Urinary bladder (tissue), 4 donors: ENCODE measurements around the gene SELL. TPM values are rescaled to one million over a fixed set of nuclear protein-coding genes. Genes with fewer than 3 reads are reported as not detected.
"Not testable (repeated sequence)": the region's sequence is repeated elsewhere in the genome, so short reads cannot be mapped to it uniquely, and the experiment has no call there.

Experiments used
- DNase-seq: peaks from one replicate; pipeline ENCODE4 v3.0.0-alpha.2; 2015; ENCODE audit errors: extremely low spot score
- H3K27ac ChIP-seq: one replicate; pipeline ENCODE4 v1.5.1; 2013; ENCODE audit warnings: low read depth, mild to moderate bottlenecking, moderate library complexity
- H3K36me3 ChIP-seq: one replicate; pipeline ENCODE4 v1.6.1; 2013; ENCODE audit warnings: mild to moderate bottlenecking, moderate library complexity; ENCODE audit not compliant: insufficient read depth
- H3K4me1 ChIP-seq: one replicate; pipeline ENCODE4 v1.6.1; 2013; ENCODE audit warnings: mild to moderate bottlenecking, moderate library complexity; ENCODE audit not compliant: insufficient read depth
- H3K4me3 ChIP-seq: one replicate; pipeline ENCODE4 v1.5.1; 2013; ENCODE audit warnings: low read depth, low read length
- WGBS: extraction: QIAGEN DNeasy Blood & Tissue Kit; methylation state at CpG from one replicate; pipeline ENCODE4 v1.1.7; 2013; 5-methylcytosine and 5-hydroxymethylcytosine counted together
- polyA plus RNA-seq: library from polyadenylated mRNA; stranded (reverse); fragments of 200-250 nt; gene quantifications from one replicate; pipeline ENCODE4 v1.2.3, GENCODE V29; 2013
- total RNA-seq: library from RNA; depleted of rRNA; stranded (reverse); fragments of >200 nt; gene quantifications from one replicate; pipeline ENCODE4 v1.2.3, GENCODE V29; 2014
- donor health status: healthy with polysubstance abuse.
- donor health status: healthy.

The SELL gene
- total and polyA plus RNA-seq, 2 donors = 2.2 to 5.1 TPM

DNA sequence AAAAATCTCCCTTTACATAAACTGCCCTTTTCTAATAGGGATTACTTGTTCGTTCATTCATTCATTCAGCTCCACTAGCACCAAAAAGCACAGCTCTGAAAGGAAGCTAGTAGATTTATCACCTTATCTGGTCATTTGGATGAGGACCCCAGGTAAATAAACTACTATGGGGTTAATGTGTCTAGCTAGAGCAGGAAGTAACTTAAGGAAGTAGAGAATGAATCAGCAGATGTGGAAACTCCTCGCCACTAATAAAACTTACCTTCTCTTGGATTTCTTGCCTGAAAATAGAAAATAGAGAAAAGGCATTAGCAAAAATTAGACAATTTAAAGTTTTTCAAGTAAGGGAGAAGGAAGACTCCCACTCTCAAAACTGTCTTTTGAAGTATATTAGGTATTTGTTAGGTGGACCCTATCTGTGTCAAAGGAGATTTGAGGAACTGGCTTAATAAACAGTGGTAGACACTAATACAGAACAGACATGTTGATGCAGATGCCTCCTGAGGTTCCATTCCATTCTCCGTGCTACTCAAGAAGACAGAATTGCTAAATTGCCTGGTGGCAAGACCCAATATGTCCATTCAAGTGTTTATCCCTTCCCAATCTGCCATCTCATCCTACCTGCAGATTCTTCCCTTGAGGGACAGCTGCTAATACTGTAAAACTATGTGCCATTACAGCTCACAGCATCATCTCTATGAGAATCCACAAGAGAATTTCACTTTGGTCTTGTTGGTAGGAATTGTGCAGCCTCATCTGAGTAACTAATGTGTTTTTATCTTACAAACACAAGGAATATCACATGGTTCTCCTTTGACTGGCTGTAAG is 14.9 kb downstream of the SELL start:
- no peak overlapping the region for H3K27ac ChIP-seq
- no peak overlapping the region for H3K4me3 ChIP-seq
- WGBS = 64% methylated on average over 3 of the region's 3 CpGs
- H3K36me3 ChIP-seq = no peaks in the 10 kb centered on the region
- no peaks in the 10 kb centered on the region for H3K4me1 ChIP-seq
- DNase-seq = no peak

DNA sequence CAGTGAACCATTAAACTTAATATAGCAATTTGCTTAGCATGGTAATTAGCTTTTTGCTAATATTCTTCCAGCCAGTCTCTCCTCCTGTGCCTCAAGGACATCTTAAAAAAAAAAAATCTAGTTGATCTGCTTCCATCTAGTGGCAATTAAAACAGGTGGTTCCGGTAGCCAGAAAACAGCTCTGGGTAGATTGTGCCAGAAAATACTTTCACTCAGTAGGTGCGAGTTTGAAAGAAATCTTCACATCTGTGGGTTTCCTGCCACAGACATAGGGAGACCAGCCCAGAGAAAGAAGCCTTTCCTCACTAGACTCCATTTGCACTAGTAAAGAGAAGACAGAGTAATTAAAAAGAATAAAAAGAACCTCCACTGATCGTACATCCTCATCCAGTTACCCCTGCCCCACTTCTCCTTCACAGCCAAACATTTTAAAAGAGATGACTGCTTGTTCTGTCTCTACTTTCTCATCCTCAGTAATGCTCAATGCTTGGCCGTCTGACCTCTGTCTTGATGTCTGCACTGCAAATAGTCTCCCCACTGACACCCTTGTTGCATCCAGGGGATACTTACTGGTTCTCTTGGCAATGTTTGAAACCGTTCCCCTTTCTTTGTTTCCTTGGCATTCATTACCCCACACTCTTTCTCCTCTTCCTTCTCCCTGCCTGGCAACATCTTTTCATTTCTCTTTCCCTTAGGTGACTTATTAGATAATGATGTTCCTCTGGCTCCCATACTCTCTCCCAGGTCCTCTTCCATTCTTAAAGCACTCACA is 16.9 kb downstream of the SELL start:
- no peak for DNase-seq
- 64% methylated on average over 5 of the region's 5 CpGs for WGBS
- Histone ChIP-seq H3K36me3 (no peaks in the 10 kb centered on the region), H3K27ac (no peak overlapping the region), H3K4me1 (no peaks in the 10 kb centered on the region), H3K4me3 (no peak overlapping the region)

DNA sequence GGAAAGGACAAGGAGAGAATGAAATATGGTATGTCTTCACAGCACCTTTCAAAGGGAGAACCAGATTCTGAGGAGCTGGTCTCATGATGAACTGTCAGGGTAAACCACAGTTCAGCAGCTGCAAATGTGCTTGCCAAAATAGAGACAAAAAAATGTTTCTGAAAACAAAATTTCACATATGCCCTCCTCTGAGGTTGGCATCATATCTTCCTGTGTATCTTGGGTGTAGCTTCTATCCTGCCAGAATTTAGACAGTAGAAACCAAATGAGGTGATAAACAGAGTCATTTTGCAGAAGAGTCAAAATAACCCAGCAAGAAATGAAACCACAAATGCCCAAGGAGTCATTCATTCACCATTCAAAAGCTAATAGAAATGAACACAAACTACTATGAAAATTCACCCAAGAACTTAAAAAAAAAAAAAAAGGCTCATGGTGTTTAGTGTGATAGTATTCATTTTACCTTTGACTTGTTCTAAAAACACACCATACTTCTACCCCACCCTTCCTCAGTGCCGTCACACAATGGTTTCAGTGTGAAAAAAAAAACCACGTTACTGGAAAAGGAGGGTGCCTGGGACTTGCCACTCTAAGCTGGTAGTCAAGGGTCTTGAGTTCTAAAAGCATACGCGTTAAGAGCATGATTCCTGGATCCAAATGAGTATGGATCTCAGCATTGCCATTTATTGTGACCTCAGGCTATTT is 18.5 kb downstream of the SELL start:
- no peaks in the 10 kb centered on the region for H3K4me1 ChIP-seq
- H3K27ac ChIP-seq = no peak overlapping the region
- 77% methylated on average over 4 of the region's 4 CpGs for WGBS
- no peak for DNase-seq
- H3K36me3 ChIP-seq = no peaks in the 10 kb centered on the region
- no peak overlapping the region for H3K4me3 ChIP-seq

GRCh38 chr1:169690489-169690888 is 20.9 kb downstream of the SELL start:
- no peak for DNase-seq
- H3K4me3 ChIP-seq = no peak overlapping the region
- H3K27ac ChIP-seq = no peak overlapping the region
- no peaks in the 10 kb centered on the region for H3K36me3 ChIP-seq
- no peaks in the 10 kb centered on the region for H3K4me1 ChIP-seq

GRCh38 chr1:169689395-169689794 is 22.0 kb downstream of the SELL start:
- Histone ChIP-seq H3K4me3 (no peak overlapping the region), H3K4me1 (no peaks in the 10 kb centered on the region), H3K27ac (no peak overlapping the region), H3K36me3 (no peaks in the 10 kb centered on the region)
- no peak for DNase-seq
- 43% methylated on average over 2 of the region's 2 CpGs for WGBS

GRCh38 chr1:169688377-169688776 is 23.0 kb downstream of the SELL start:
- H3K4me1 ChIP-seq, H3K4me3 ChIP-seq, DNase-seq, H3K36me3 ChIP-seq, H3K27ac ChIP-seq: not testable (repeated sequence)
- WGBS = 94% methylated on average over 5 of the region's 5 CpGs

DNA sequence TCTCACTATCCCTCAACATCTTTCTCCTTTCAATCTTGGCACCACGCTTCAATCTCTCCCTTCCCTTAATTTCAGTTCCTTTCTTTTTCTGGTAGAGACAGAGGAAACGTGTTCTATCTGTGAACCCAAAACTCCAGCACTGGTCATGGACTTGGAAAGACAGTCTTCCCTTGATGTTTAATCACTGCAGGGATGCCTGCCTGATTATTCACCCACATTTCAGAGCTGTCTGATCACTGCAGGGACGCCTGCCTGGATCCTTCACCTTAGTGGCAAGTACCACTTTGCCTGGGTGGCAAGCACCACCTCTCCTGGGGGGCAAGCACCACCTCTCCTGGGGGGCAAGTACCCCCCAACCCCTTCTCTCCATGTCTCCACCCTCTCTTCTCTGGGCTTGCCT is 27.8 kb downstream of the SELL start:
- no peak overlapping the region for H3K27ac ChIP-seq
- whole genome bisulfite sequencing = 82% methylated on average over 3 of the region's 3 CpGs
- H3K4me3 ChIP-seq = no peak overlapping the region
- H3K4me1 ChIP-seq = no peaks in the 10 kb centered on the region
- no peak for DNase-seq
- no peaks in the 10 kb centered on the region for H3K36me3 ChIP-seq

DNA sequence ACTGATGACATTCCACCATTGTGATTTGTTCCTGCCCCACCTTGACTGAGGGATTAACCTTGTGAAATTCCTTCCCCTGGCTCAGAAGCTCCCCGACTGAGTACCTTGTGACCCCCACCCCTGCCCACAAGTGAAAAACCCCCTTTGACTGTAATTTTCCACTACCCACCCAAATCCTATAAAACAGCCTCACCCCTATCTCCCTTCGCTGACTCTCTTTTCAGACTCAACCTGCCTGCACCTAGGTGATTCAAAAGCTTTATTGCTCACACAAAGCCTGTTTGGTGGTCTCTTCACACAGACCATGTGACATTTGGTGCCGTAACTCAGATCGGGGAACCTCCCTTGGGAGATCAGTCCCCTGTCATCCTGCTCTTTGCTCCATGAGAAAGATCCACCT is 28.3 kb downstream of the SELL start:
- H3K36me3 ChIP-seq, H3K4me3 ChIP-seq, H3K27ac ChIP-seq, H3K4me1 ChIP-seq, DNase-seq: not testable (repeated sequence)
- 83% methylated on average over 4 of the region's 4 CpGs for WGBS

DNA sequence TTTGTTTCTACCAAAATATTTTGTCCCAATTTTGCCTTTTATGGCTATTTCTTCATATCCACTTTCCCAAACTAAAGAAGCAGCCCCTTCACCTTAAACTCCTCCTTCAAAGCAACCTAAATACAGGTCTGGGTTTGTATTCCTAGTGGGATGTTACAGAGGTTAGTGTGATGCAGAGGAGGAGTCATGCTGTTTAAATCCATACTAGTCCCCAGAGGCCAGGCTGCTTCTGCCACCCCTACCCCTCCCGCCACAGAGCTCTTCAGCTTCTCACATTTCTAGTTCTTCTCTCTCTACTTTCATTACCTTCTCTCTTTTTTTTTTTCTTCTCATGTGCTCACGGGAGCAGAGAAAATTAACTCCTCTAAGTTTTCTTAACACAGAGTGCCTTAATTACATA is 29.3 kb downstream of the SELL start:
- no peak overlapping the region for H3K4me3 ChIP-seq
- H3K36me3 ChIP-seq = no peaks in the 10 kb centered on the region
- WGBS = 27% methylated on average over 2 of the region's 2 CpGs
- no peaks in the 10 kb centered on the region for H3K4me1 ChIP-seq
- no peak overlapping the region for H3K27ac ChIP-seq
- no peak for DNase-seq

GRCh38 chr1:169681140-169681539 is 30.3 kb downstream of the SELL start:
- H3K27ac ChIP-seq = no peak overlapping the region
- WGBS = 38% methylated on average over 2 of the region's 2 CpGs
- no peak for DNase-seq
- no peaks in the 10 kb centered on the region for H3K4me1 ChIP-seq
- no peak overlapping the region for H3K4me3 ChIP-seq
- no peaks in the 10 kb centered on the region for H3K36me3 ChIP-seq

- H3K27ac ChIP-seq = no peak overlapping the region
- no peak overlapping the region for H3K4me3 ChIP-seq
- 57% methylated on average over 6 of the region's 6 CpGs for WGBS
- H3K4me1 ChIP-seq = no peaks in the 10 kb centered on the region
- no peaks in the 10 kb centered on the region for H3K36me3 ChIP-seq
- DNase-seq = no peak
Measured at GRCh38 chr1:169680377-169681019, 30.9 kb downstream of the SELL start.

- DNase-seq = no peak
- Histone ChIP-seq H3K4me1 (no peaks in the 10 kb centered on the region), H3K27ac (no peak overlapping the region), H3K4me3 (no peak overlapping the region), H3K36me3 (no peaks in the 10 kb centered on the region)
- 65% methylated on average over 3 of the region's 3 CpGs for WGBS
Measured at GRCh38 chr1:169679692-169680091, 31.7 kb downstream of the SELL start.

- no peak overlapping the region for H3K4me3 ChIP-seq
- H3K36me3 ChIP-seq = no peaks in the 10 kb centered on the region
- no peak for DNase-seq
- no peaks in the 10 kb centered on the region for H3K4me1 ChIP-seq
- 45% methylated on average over 2 of the region's 2 CpGs for WGBS
- no peak overlapping the region for H3K27ac ChIP-seq
Measured at GRCh38 chr1:169676001-169676400, 35.4 kb downstream of the SELL start.
